Thyroid gland (tissue), 4 donors: ENCODE data around the gene SIRPA.

ENCODE experiments used
- POLR2A ChIP-seq, 2 donors: fragments of 450-650 bp; IDR thresholded peaks; one replicate each; pipeline ENCODE4 v1.6.1; 2017; ENCODE audit warnings: antibody characterized with exemption in 2 of 2, mild to moderate bottlenecking in 2 of 2, moderate library complexity in 1 of 2
- TF ChIP-seq, protein P1 (sequence below), 6 experiments: fragments of 200-600 bp in 3 of 6; fragments of 450-650 bp in 3 of 6; sonication (generic) in 3 of 6; IDR thresholded peaks; one replicate each; pipeline ENCODE4 v1.5.1; 2016 to 2019; ENCODE audit warnings: antibody characterized with exemption in 6 of 6, mild to moderate bottlenecking in 2 of 6, inconsistent platforms in 1 of 6, moderate library complexity in 1 of 6

DNA sequence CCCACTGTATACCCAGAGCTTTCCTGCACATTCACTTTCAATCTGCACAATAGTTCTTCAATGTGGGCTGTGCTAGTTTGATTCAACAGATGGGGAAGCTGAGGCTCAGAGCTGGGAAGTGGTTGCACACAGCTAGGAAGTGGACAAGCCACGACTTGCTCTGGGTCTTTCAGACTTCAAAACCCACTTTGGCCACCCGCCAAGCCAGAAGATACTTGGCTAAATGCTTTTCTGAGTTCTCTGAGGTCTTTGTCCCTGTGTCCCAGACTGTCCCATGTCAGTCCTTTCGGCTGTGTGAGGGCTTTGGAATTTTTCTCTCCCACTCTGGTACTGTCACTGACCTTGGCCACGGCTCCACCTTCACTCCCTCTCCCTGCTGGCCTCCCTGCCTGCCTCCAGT, 88.1 kb downstream of the SIRPA start:
- TF ChIP-seq, protein P1, sequence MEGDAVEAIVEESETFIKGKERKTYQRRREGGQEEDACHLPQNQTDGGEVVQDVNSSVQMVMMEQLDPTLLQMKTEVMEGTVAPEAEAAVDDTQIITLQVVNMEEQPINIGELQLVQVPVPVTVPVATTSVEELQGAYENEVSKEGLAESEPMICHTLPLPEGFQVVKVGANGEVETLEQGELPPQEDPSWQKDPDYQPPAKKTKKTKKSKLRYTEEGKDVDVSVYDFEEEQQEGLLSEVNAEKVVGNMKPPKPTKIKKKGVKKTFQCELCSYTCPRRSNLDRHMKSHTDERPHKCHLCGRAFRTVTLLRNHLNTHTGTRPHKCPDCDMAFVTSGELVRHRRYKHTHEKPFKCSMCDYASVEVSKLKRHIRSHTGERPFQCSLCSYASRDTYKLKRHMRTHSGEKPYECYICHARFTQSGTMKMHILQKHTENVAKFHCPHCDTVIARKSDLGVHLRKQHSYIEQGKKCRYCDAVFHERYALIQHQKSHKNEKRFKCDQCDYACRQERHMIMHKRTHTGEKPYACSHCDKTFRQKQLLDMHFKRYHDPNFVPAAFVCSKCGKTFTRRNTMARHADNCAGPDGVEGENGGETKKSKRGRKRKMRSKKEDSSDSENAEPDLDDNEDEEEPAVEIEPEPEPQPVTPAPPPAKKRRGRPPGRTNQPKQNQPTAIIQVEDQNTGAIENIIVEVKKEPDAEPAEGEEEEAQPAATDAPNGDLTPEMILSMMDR (IDR thresholded peaks at IDR 0.05) = no peak
- TF ChIP-seq POLR2A (IDR thresholded peaks at IDR 0.05) = no peak
